Measurements from ENCODE around the gene SULF2.

DNA sequence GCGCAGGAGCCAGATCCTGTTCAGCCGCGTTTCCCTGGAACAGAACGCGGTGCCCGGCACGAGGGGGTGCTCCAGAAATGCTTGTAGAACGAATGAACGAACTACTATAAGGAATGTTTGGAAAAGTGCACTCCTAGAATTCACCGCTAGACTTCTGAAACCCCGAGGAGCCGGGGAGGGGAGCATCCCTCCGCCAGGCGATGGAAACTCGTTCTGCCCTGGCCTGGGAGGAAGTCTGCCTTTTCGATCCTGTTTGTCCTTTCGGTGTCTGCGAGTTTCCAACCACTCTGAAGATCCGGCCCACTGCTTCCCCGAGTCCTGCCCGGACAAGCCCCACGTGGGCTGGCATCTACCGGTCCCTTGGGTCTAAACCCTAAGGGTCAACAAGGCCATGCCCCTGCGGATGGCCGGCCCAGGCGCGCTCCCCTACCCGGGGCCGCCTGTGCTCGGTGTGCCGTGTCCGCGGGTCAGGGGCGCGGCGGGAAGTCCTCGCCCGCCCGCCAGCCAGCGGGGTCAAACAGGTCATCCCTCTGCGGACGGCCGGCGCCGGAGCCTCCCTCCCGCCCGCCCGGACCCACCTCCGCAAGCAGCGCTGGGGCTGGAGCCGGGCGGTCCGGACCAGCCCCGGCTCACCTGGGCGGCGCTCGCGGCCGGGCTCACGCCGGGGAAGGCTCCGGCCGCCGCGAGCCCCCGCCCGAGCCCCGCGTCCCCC lies 526 bp downstream of the SULF2 start:
- no peak for TF ChIP-seq RCOR1 (IDR thresholded peaks at IDR 0.05; ENCODE audit: borderline replicate concordance in 1 of 2, low read depth in 2 of 2, low read length in 2 of 2)
- TF ChIP-seq, protein P1, sequence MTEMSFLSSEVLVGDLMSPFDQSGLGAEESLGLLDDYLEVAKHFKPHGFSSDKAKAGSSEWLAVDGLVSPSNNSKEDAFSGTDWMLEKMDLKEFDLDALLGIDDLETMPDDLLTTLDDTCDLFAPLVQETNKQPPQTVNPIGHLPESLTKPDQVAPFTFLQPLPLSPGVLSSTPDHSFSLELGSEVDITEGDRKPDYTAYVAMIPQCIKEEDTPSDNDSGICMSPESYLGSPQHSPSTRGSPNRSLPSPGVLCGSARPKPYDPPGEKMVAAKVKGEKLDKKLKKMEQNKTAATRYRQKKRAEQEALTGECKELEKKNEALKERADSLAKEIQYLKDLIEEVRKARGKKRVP (CRISPR knock-in tag; IDR thresholded peaks at IDR 0.05) = no peak
- no peak for TF ChIP-seq ZFP30 (CRISPR knock-in tag; IDR thresholded peaks at IDR 0.05; ENCODE audit: borderline replicate concordance)
- TF ChIP-seq, protein P2, sequence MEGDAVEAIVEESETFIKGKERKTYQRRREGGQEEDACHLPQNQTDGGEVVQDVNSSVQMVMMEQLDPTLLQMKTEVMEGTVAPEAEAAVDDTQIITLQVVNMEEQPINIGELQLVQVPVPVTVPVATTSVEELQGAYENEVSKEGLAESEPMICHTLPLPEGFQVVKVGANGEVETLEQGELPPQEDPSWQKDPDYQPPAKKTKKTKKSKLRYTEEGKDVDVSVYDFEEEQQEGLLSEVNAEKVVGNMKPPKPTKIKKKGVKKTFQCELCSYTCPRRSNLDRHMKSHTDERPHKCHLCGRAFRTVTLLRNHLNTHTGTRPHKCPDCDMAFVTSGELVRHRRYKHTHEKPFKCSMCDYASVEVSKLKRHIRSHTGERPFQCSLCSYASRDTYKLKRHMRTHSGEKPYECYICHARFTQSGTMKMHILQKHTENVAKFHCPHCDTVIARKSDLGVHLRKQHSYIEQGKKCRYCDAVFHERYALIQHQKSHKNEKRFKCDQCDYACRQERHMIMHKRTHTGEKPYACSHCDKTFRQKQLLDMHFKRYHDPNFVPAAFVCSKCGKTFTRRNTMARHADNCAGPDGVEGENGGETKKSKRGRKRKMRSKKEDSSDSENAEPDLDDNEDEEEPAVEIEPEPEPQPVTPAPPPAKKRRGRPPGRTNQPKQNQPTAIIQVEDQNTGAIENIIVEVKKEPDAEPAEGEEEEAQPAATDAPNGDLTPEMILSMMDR (IDR thresholded peaks at IDR 0.05 in 2 of 3, conservative IDR thresholded peaks at IDR 0.05 in 1 of 3; ENCODE audit: insufficient read depth in 2 of 3, low read depth in 1 of 3, low read length in 3 of 3) = no peak
- TF ChIP-seq ZBTB7A (IDR thresholded peaks at IDR 0.05; ENCODE audit: borderline replicate concordance, control insufficient read depth, low read depth, low read length) = no peak
- TF ChIP-seq TBP (optimal IDR thresholded peaks at IDR 0.05; ENCODE audit: low read depth, low read length) = no peak
- TF ChIP-seq ZNF263 (CRISPR knock-in tag; IDR thresholded peaks at IDR 0.05; ENCODE audit: borderline replicate concordance) = no peak
- TF ChIP-seq, protein P3, sequence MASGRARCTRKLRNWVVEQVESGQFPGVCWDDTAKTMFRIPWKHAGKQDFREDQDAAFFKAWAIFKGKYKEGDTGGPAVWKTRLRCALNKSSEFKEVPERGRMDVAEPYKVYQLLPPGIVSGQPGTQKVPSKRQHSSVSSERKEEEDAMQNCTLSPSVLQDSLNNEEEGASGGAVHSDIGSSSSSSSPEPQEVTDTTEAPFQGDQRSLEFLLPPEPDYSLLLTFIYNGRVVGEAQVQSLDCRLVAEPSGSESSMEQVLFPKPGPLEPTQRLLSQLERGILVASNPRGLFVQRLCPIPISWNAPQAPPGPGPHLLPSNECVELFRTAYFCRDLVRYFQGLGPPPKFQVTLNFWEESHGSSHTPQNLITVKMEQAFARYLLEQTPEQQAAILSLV (tag; IDR thresholded peaks at IDR 0.05) = no peak
- TF ChIP-seq CREB1 (IDR thresholded peaks at IDR 0.05) = no peak
- no peak for TF ChIP-seq CREB1 (CRISPR knock-in tag; IDR thresholded peaks at IDR 0.05)
